ENCODE measurements around the gene ATP5F1E.

- TF ChIP-seq CTCF (conservative IDR thresholded peaks at IDR 0.05; ENCODE audit: low read depth, low read length) (no peak), CEBPB (IDR thresholded peaks at IDR 0.05; ENCODE audit: low read depth, low read length) (no peak), POLR2A (IDR thresholded peaks at IDR 0.05; ENCODE audit: low read depth, low read length) (no peak), FOS (IDR thresholded peaks at IDR 0.05; ENCODE audit: low read depth, low read length) (no peak), MXI1 (IDR thresholded peaks at IDR 0.05; ENCODE audit: borderline replicate concordance, low read depth, low read length) (no peak), SMC3 (IDR thresholded peaks at IDR 0.05; ENCODE audit: low read depth, low read length) (no peak), RAD21 (IDR thresholded peaks at IDR 0.05; ENCODE audit: low read length) (no peak), RFX5 (IDR thresholded peaks at IDR 0.05; ENCODE audit: low read depth, low read length) (no peak), CHD1 (IDR thresholded peaks at IDR 0.05; ENCODE audit: low read depth, low read length) (no peak), RCOR1 (IDR thresholded peaks at IDR 0.05; ENCODE audit: insufficient replicate concordance, low read length) (no peak), USF2 (IDR thresholded peaks at IDR 0.05; ENCODE audit: low read depth, low read length) (no peak), MAFK (IDR thresholded peaks at IDR 0.05; ENCODE audit: low read depth, low read length) (no peak), NFE2L2 (IDR thresholded peaks at IDR 0.05; ENCODE audit: low read depth, low read length) (no peak), ELK1 (IDR thresholded peaks at IDR 0.05; ENCODE audit: borderline replicate concordance, low read depth, low read length) (no peak)
Observed at GRCh38 chr20:59040667-59041066, 8.5 kb upstream of the ATP5F1E start.
